GM15510 (cell line): ENCODE measurements around the gene THOP1.

Experiments used
- POLR2A ChIP-seq: IDR thresholded peaks from 3 replicates; pipeline ENCODE4 v1.6.1; 2011; ENCODE audit warnings: borderline replicate concordance; ENCODE audit not compliant: insufficient read length; ENCODE audit errors: extremely low read depth

The THOP1 gene

DNA sequence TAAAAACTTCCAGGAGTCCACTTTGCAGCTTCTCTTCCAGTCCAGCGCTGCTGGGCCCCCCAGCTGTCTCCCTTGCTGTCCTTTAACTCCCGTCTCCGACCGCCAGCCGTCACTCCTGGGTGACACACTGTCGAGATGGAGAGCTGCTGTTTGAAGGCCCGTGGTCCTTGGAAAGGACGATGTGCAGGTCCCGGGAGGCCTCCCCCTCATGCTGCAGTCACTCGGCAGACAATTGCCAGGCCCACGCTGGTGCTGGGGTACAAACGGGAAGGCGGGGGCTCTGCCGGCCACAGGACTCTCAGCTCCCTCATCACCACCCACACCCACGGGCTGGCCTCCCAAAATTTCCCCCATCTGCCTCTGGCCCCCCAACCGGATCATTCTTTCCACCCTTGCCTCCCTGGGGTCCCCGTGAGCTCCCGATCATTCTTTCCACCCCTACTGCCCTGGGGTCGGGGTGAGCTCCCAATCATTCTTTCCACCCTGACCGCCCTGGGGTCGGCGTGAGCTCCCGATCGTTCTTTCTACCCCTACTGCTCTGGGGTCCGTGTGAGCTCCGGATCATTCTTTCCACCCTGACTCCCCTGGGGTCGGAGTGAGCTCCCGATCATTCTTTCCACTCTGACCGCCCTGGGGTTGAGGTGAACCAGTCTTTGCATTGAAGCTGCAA lies 18.3 kb downstream of the THOP1 start:
- no peak for TF ChIP-seq POLR2A

DNA sequence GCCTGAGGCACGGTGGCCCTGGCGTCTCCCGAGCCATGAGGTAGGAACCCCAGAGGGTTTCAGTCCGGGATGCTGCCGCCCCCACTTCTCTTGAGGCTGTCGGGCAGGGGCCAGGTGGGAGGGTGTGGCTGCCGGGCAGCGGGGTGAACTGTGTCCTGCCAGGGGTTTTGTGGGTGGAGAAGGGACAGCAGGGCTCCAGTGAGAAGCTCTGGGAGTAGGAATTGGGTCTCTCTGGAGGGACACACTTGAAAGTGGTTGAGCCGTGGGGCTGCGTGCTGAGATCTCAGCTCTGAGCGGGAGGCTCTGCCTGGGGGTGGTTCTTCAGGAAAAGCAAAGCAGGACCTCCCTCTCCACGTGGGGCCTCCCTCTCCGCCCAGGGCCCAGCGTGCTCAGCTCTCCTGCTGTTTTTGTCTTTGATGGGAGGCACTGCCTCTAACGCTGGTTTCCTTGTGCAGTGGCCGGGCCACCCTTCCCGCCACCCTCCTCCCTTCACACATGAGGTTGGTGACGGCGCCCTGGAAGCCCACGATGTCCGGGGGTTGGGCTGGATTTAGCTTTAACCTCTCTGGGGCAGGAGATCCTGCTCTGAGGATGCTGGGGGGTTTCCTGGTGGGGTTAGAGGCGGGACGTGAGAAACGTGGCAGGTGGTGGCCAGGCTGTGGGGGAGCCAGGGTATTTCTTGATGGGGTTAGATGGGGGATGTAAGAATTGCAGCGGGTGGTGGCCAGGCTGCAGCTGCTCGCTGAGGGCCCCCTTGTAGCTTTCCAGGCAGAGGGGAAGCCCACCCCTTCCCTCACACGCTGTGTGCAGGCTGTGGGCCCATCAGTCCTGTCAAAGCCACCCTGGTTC lies 19.1 kb downstream of the THOP1 start:
- TF ChIP-seq POLR2A, result no peak

DNA sequence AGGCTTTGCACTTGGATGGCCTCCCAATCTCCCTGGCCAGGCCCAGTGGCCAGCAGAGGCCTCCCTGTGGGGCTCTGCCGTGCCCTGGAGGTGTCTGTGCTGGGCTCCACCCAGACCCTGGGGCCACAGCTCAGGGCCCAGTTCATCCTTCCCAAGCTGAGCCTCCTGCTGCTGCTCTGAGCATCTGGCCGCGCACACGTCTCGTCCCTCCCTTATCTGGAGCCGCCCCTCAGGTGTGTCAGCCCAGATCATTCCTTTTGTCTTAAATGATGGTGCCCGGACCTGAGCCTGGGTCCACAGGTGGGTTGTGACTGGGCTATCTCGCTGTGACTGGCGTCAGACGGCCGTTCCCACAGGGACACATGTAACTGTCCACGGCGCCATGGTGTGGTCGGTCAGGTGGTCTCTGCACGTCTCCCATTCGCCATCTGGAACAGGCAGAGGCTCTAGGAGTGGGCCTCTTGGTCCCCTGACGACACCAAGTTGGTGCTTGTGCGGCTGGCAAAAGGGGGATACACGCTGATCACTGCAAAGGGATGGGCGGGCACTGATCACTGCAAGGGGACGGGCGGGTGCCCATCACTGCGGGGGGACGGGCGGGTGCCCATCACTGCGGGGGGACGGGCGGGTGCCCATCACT lies 20.1 kb downstream of the THOP1 start:
- TF ChIP-seq POLR2A, result no peak

DNA sequence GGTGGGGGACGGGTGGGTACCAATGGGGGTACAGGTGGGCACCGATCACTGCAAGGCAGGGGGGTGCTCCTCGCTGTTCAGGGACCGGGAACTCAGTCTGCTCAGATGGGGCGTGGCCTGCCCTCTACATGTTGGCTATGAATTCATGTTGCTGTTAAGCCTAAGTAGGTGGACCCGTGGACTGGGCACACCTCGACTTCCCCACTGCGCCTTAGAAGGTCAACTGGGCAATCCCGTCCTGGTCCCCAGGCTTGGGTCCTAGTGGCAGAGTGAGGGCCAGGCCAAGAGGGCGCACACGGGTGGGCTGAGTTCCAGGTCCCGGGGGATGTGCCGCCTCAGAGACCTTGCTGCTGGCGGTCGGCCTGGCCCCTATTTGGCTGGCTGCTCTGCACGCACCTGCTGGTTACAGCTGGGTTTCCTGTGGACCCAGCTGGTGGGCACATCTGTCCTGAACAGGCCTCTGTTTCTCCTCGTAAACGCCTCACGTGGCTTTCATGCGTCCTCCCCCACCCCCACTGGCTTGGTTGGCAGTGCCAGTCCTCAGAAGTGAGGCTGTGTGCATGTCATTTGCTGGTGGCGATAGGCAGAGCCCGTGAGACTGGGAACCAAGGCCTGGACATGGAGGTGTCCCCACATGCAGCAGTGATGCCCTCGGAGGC lies 20.8 kb downstream of the THOP1 start:
- no peak for TF ChIP-seq POLR2A

DNA sequence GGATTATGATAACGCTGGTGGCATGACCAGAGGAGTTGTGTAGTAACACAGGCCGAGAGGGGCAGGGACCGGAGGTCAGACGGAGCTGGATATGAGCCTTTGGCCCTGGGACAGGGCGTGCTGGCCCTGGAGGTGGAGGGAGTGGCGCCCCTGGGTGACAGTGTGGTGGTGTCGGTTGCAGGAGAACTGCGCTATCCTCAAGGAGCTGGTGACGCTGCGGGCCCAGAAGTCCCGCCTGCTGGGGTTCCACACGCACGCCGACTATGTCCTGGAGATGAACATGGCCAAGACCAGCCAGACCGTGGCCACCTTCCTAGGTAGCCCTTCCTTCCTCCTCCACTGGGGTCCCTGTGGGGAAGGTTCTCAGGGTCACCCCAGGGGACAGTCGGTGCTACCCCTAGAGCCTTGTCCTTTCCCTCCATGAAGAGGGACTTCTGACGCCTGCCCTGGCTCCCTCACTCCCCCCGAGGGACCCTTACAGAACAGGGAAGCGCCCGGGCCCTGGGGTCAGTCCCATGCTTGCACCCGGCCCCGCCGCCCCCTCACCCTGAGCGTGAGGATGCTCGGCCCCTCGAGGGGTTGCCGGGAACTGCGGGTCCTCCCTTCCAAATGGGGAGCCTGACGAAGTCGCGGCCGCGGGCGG lies 21.6 kb downstream of the THOP1 start:
- TF ChIP-seq POLR2A, result no peak

DNA sequence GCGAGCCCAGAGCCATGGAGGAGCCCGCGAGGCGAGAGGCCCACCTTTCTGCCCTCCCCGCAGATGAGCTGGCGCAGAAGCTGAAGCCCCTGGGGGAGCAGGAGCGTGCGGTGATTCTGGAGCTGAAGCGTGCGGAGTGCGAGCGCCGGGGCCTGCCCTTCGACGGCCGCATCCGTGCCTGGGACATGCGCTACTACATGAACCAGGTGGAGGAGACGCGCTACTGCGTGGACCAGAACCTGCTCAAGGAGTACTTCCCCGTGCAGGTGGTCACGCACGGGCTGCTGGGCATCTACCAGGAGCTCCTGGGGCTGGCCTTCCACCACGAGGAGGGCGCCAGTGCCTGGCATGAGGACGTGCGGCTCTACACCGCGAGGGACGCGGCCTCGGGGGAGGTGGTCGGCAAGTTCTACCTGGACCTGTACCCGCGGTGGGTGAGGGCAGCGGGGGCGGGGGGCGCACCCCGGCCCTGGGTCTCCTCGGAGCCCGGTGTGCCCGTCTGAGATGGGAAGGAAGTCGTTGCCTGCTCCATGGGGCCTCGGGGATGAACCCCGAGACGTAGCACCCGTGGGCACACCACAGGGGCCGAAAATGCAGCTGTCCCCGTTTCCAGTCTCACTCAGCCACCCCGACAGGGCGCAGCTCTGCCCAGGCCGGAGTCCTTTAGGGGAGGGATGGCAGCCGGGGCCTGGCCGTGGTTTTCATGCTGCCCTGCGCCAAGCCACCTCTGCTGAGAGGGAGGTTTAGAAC lies 22.3 kb downstream of the THOP1 start:
- TF ChIP-seq POLR2A, result no peak

DNA sequence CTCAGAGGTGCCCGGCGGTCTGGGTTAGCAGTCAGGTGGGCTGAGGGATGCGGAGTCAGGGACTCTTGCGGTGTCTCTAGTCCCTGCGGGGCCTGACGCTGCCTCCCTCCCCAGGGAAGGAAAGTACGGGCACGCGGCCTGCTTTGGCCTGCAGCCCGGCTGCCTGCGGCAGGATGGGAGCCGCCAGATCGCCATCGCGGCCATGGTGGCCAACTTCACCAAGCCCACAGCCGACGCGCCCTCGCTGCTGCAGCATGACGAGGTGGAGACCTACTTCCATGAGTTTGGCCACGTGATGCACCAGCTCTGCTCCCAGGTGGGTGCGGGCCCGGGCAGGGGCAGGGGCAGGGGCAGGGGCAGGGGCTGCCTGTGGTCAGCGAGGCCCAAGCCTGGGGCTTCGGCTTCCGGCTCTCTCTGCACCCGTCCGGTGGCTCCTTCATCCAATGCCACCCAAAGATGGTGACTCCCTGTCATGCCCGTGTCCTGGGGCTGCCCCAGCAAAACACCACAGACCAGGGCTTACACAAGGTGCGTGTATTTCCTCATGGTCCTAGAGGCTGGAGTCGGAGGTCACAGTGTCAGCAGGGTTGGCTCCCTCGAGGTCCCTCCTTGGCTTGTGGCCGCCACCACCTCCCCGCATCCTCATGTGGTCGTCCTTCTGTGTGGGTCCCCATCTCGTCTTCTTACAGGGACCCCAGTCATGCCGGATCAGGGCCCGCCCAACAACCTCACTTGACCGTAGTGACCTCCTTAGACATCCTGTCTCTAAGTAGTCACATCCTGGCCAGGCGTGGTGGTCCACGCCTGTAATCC lies 23.0 kb downstream of the THOP1 start:
- TF ChIP-seq POLR2A, result no peak

DNA sequence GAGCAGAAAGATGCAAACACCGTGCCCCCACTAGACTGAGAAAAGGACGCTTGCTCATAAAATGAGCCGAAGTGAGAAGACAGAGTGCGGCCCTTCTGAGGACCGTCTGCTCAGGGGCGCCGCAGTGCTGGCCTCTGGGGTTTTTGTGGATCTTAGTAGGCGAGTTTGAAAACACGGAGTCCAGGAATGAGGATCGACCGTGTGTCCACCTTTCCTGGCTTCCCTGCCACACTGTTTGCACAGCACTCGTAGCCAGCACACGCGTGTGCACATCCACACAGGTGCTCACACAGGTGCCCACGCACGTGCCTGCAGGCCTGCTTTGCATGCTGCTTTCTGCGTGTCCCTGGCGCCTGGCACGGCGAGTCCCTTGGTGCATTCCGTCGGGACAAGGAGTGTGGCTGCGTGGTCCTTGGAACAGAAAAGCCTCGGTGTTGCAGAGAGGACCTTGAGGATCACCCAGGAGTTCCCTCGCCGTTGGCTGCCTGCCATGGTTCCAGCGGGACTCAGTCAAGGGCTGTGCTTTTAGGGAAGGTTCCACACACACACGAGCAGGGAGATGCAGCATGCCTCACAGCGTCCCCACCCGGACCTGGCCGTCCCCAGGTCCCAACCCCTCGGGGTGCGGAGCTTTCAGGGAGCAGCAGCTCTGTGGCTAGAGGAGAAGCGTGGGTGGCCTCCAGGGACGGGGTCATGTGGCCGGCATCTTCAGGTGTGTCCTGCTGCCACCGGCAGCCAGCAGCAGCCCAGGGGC lies 24.3 kb downstream of the THOP1 start:
- TF ChIP-seq POLR2A, result no peak

DNA sequence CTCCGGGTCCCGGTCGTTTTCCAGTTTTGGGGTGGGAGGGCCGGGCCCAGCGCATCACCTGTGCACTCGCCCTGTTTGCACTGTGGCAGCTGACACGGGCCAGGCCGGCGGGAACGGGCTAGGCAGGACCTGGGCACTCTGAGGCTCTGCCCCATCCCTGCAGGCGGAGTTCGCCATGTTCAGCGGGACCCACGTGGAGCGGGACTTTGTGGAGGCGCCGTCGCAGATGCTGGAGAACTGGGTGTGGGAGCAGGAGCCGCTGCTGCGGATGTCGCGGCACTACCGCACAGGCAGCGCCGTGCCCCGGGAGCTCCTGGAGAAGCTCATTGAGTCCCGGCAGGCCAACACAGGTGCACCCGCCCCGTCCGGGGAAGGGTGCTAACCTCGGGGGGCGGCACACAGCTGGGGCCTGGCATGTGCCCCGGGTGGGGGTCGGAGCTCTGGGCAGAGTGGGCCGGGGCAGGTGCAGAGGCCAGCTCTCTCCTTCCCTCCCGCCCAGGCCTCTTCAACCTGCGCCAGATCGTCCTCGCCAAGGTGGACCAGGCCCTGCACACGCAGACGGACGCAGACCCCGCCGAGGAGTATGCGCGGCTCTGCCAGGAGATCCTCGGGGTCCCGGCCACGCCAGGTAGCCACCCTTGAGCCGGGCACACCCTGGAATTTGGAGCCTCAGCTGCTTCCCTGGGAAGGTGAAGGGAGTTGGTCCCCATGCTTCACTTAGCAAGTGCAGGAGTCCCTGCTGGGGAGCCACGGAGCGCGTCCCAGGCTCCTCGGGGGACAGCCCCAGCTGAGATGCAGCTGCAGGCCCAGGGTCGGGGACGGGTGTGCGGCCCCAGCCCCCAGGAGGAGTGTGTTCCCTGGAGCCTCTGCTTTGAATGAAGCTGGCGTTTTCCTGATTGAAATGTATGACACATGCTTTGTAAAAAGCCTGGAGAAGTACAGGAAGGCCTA lies 25.1 kb downstream of the THOP1 start:
- no peak for TF ChIP-seq POLR2A

DNA sequence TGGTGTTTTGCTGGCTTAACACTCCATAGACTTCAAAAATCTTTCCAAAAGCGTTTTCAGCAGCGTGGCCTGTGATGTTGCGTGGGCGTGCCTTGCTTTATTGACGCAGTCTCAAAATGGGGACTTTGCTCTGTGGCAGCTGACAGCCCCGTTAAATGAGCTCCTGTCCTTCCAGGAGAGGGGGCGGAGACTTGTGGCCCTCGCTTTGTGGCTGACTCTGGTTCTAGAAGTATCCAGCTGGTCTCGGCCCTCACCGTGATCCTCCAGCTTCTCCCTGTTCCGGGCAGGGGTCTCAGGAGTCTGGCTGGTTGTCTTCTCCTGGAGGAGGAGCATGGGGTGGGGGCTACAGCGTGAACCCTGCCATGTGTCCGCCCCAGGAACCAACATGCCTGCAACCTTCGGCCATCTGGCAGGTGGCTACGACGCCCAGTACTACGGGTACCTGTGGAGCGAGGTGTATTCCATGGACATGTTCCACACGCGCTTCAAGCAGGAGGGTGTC lies 26.0 kb downstream of the THOP1 start:
- no peak for TF ChIP-seq POLR2A

DNA sequence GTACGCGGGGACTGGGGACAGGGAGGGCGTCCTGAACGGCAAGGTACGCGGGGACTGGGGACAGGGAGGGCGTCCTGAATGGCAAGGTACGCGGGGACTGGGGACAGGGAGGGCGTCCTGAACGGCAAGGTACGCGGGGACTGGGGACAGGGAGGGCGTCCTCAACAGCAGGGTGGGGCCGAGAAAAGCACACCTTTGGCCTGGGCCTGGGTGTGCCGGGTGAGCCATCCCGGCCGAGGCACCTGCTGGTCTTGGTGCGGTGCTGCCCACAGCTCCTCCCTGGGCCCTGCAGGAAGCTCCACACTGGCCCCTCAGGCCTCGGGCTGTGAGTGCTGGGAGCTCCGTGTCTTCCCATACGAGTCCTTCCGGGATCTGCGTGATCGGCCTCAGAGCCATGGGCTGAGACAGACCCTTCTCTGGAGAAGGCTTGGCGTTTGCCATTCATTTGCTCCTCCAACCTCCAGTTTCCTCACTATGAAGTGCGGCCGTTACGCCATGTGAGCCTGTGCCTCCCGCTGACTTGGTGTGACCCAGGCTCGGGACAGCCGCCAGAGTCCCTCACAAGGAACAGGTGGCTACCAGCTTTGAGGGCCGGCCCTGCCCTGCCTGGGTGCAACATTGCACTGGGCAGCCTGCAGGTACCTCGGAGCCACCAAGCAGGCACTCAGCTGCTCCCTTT lies 26.6 kb downstream of the THOP1 start:
- TF ChIP-seq POLR2A, result no peak
